Calu3 (cell line): ENCODE results near the gene PPP6R1. TPM values are rescaled to one million over a fixed set of nuclear protein-coding genes. Genes with fewer than 3 reads are reported as not detected.

Experiments used
- BruUV-seq: library from RNA; stranded (reverse); fragments of 400-500 nt; replicated peaks from 2 replicates; lab custom pipeline; 2021; lab: Mats Ljungman, UMichigan
- CTCF ChIA-PET: fragments of 300-600 bp; sonication (Branson Sonifier 250); formaldehyde crosslinking; loops from one replicate; lab custom pipeline; 2022; ENCODE audit warnings: antibody characterized with exemption; lab: Charles Lee
- DNase-seq: peaks from one replicate; pipeline ENCODE4 v3.0.0; 2022
- H3K27ac Mint-ChIP-seq: one replicate; pipeline ENCODE4 v1.8.0; 2022; ENCODE audit warnings: mixed read lengths; ENCODE audit not compliant: unreplicated experiment
- H3K27me3 Mint-ChIP-seq: one replicate; pipeline ENCODE4 v1.8.0; 2022; ENCODE audit warnings: mixed read lengths; ENCODE audit not compliant: unreplicated experiment
- H3K36me3 Mint-ChIP-seq: one replicate; pipeline ENCODE4 v1.8.0; 2022; ENCODE audit warnings: mild to moderate bottlenecking, moderate library complexity, mixed read lengths; ENCODE audit not compliant: insufficient read depth, unreplicated experiment
- H3K4me1 Mint-ChIP-seq: one replicate; pipeline ENCODE4 v1.8.0; 2022; ENCODE audit warnings: mild to moderate bottlenecking, low read depth, mixed read lengths; ENCODE audit not compliant: unreplicated experiment
- H3K4me3 Mint-ChIP-seq: one replicate; pipeline ENCODE4 v1.8.0; 2022; ENCODE audit warnings: mild to moderate bottlenecking, low read depth, moderate library complexity, mixed read lengths; ENCODE audit not compliant: unreplicated experiment
- H3K9me3 Mint-ChIP-seq: one replicate; pipeline ENCODE4 v1.8.0; 2022; ENCODE audit warnings: low read depth, mixed read lengths; ENCODE audit not compliant: unreplicated experiment
- CTCF ChIP-seq: fragments of 200-600 bp; IDR thresholded peaks from one replicate; pipeline ENCODE4 v1.8.0; 2022; ENCODE audit warnings: antibody characterized with exemption; ENCODE audit not compliant: unreplicated experiment
- intact Hi-C: fragments of 100-400 bp; cut with micrococcal nuclease; formaldehyde crosslinking; loops from one replicate; pipeline ENCODE4 v1.10.0; 2022; ENCODE audit not compliant: unreplicated experiment
- total RNA-seq: library from RNA; stranded (reverse); gene quantifications from 2 replicates; pipeline ENCODE4 v1.2.3, GENCODE V29; 2022

PPP6R1 gene
- total RNA-seq, 1 experiment from 2014 or later: 126 TPM

GRCh38 chr19:55279770-55280643, 21.2 kb upstream of the PPP6R1 start, which contains the start of gene HSPBP1:
HSPBP1 (minus strand) TSS chr19:55280110; CDS start chr19:55279608, 502 bp downstream.
- Mint-ChIP-seq H3K27me3 (peaks cover 32% of the 10 kb centered on the region), H3K27ac (peak within 1 kb of the TSS; percentile 98), H3K4me1 (peaks cover 22% of the 10 kb centered on the region), H3K36me3 (peaks cover 52% of the 10 kb centered on the region), H3K9me3 (no peaks in the 10 kb centered on the region), H3K4me3 (peak within 1 kb of the TSS; percentile 95)
- no peak for TF ChIP-seq CTCF
- DNase-seq: peak; percentile 99
- CTCF ChIA-PET: interaction anchor here (0.6 to 1.2 kb wide), 9 partner anchors 18 to 157 kb away, joined by 3 to 8 read pairs (median 3); partner anchors contain the start of genes DNAAF3, KMT5C, PTPRH and TMEM238
- intact Hi-C loops: no loop called here
- BruUV-seq: no TSS peak

- Mint-ChIP-seq H3K27ac (peak overlapping the region; percentile 98), H3K4me3 (peak overlapping the region; percentile 95), H3K36me3 (peaks cover 47% of the 10 kb centered on the region), H3K27me3 (peaks cover 26% of the 10 kb centered on the region), H3K9me3 (no peaks in the 10 kb centered on the region), H3K4me1 (peaks cover 22% of the 10 kb centered on the region)
- no peak for DNase-seq
- no peak for TF ChIP-seq CTCF
- no TSS peak for BruUV-seq
- CTCF ChIA-PET: interaction anchor here (0.6 to 1.2 kb wide), 4 partner anchors 60 to 158 kb away, joined by 3 to 7 read pairs (median 4); partner anchors contain the start of genes DNAAF3 and KMT5C
- intact Hi-C loops: no loop called here
Measured at GRCh38 chr19:55279340-55279739, 20.5 kb upstream of the PPP6R1 start.

- Mint-ChIP-seq H3K27ac (no peak overlapping the region), H3K36me3 (peaks cover 50% of the 10 kb centered on the region), H3K27me3 (peaks cover 18% of the 10 kb centered on the region), H3K9me3 (no peaks in the 10 kb centered on the region), H3K4me1 (peaks cover 22% of the 10 kb centered on the region), H3K4me3 (peak overlapping the region; percentile 95)
- CTCF ChIA-PET: no interaction called here
- no peak for TF ChIP-seq CTCF
- intact Hi-C loops: no loop called here
- BruUV-seq: TSS peak; percentile 58
- no peak for DNase-seq
Measured at GRCh38 chr19:55278391-55279135, 19.7 kb upstream of the PPP6R1 start.

- CTCF ChIA-PET: no interaction called here
- no peak for TF ChIP-seq CTCF
- peaks cover 22% of the 10 kb centered on the region for H3K4me1 Mint-ChIP-seq
- peaks cover 59% of the 10 kb centered on the region for H3K36me3 Mint-ChIP-seq
- no peaks in the 10 kb centered on the region for H3K9me3 Mint-ChIP-seq
- no peak overlapping the region for H3K27ac Mint-ChIP-seq
- DNase-seq: no peak
- no TSS peak for BruUV-seq
- H3K27me3 Mint-ChIP-seq: peaks cover 7% of the 10 kb centered on the region
- intact Hi-C loops: no loop called here
- H3K4me3 Mint-ChIP-seq: no peak overlapping the region
Measured at GRCh38 chr19:55277494-55277893, 18.7 kb upstream of the PPP6R1 start.
